Gastroesophageal sphincter (tissue), 3 donors: Measurements from ENCODE around the gene MEP1B.

ENCODE experiments used
- EP300 ChIP-seq: sonication (generic); formaldehyde crosslinking; IDR thresholded peaks from one replicate; pipeline ENCODE4 v1.6.1; 2017; ENCODE audit warnings: antibody characterized with exemption, mild to moderate bottlenecking
- POLR2A ChIP-seq, 2 donors: fragments of 450-650 bp; IDR thresholded peaks; one replicate each; pipeline ENCODE4 v1.6.1; 2017; ENCODE audit warnings: antibody characterized with exemption in 2 of 2, mild to moderate bottlenecking in 2 of 2, moderate library complexity in 1 of 2
- POLR2AphosphoS5 ChIP-seq: sonication (generic); formaldehyde crosslinking; IDR thresholded peaks from one replicate; pipeline ENCODE4 v1.6.1; 2017; ENCODE audit warnings: antibody characterized with exemption
- TF ChIP-seq, protein P1 (sequence below), 4 experiments: fragments of 200-600 bp in 2 of 4; fragments of 450-650 bp in 2 of 4; sonication (generic) in 1 of 4; IDR thresholded peaks; one replicate each; pipeline ENCODE4 v1.5.1; 2017 to 2019; ENCODE audit warnings: antibody characterized with exemption in 4 of 4, mild to moderate bottlenecking in 2 of 4, moderate library complexity in 2 of 4

DNA sequence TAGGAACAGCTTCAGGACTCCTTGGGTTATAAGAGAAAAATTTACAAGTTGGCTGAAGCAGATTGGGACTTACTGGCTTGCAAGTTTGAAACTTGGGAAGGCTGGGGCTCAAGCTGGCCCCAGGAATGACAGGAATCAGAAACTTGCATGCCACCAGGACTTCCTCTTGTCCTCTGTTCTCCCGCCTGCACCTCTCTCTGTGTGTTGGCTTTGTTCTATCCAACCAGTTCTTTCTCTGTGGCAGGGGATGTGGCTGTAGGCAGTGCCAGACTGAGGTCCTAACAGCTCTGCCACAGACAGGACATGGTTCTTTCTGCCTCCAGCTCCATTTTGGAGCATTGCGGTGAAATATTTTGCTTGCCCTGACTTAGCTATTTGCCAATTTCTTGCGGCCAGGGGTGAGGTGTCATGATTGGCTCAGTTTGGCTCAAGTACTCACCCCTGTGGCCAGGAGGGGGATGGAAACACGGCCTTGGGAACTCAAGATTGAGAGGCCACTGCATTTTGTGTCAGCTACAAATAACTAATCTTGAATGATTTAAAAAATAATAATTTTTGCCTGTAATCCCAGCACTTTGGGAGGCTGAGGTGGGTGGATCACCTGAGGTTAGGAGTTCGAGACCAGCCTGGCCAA, 48.9 kb downstream of the MEP1B start:
- TF ChIP-seq, protein P1, sequence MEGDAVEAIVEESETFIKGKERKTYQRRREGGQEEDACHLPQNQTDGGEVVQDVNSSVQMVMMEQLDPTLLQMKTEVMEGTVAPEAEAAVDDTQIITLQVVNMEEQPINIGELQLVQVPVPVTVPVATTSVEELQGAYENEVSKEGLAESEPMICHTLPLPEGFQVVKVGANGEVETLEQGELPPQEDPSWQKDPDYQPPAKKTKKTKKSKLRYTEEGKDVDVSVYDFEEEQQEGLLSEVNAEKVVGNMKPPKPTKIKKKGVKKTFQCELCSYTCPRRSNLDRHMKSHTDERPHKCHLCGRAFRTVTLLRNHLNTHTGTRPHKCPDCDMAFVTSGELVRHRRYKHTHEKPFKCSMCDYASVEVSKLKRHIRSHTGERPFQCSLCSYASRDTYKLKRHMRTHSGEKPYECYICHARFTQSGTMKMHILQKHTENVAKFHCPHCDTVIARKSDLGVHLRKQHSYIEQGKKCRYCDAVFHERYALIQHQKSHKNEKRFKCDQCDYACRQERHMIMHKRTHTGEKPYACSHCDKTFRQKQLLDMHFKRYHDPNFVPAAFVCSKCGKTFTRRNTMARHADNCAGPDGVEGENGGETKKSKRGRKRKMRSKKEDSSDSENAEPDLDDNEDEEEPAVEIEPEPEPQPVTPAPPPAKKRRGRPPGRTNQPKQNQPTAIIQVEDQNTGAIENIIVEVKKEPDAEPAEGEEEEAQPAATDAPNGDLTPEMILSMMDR (IDR thresholded peaks at IDR 0.05) = no peak
- TF ChIP-seq EP300 = no peak
- TF ChIP-seq POLR2AphosphoS5 = no peak
- no peak for TF ChIP-seq POLR2A (IDR thresholded peaks at IDR 0.05)
